ENCODE data around the gene GALNT12.

The GALNT12 gene

DNA sequence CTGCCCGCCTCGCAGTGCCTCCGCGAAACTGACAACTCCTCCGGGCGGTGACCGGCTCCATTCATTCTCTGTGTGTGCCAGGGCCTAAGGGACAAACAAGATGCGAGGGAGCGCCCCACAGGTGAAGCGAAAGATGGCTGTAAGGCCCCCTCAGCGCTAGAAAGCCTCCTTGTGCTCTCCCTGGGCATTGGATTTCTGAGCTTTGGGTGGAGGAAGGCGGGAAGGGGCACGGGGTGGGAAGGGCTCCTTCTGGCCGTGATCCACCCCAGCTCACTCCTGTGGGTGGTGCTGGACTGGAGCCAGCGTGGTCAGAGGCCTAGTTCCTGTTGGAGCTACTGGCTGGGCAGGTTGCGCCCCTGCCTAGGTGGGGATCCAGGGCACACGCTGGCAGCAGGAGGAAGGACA, 943 bp downstream of the GALNT12 start:
- no peak for TF ChIP-seq RAD21 (IDR thresholded peaks at IDR 0.05; ENCODE audit: low read depth)
- TF ChIP-seq TAF1 (IDR thresholded peaks at IDR 0.05; ENCODE audit: low read depth), result no peak; the same call in 1 of the 2 replicates
- TF ChIP-seq EP300 (IDR thresholded peaks at IDR 0.05; ENCODE audit: borderline replicate concordance), result no peak
- TF ChIP-seq, protein P1, sequence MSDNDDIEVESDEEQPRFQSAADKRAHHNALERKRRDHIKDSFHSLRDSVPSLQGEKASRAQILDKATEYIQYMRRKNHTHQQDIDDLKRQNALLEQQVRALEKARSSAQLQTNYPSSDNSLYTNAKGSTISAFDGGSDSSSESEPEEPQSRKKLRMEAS (IDR thresholded peaks at IDR 0.05), result peak; percentile 84
- no peak for TF ChIP-seq CREB1 (IDR thresholded peaks at IDR 0.05; ENCODE audit: low read depth)
- TF ChIP-seq, protein P2, sequence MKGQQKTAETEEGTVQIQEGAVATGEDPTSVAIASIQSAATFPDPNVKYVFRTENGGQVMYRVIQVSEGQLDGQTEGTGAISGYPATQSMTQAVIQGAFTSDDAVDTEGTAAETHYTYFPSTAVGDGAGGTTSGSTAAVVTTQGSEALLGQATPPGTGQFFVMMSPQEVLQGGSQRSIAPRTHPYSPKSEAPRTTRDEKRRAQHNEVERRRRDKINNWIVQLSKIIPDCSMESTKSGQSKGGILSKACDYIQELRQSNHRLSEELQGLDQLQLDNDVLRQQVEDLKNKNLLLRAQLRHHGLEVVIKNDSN (IDR thresholded peaks at IDR 0.05), result no peak
- no peak for TF ChIP-seq EGR1 (IDR thresholded peaks at IDR 0.05)
- no peak for TF ChIP-seq TEAD4 (IDR thresholded peaks at IDR 0.05)
- no peak for TF ChIP-seq CEBPB (IDR thresholded peaks at IDR 0.05)
- no peak for TF ChIP-seq FOXM1 (IDR thresholded peaks at IDR 0.05; ENCODE audit: borderline replicate concordance, low read depth)
- peak; percentile 57 for TF ChIP-seq TCF12 (IDR thresholded peaks at IDR 0.05; ENCODE audit: low read depth)
- TF ChIP-seq, protein P3, sequence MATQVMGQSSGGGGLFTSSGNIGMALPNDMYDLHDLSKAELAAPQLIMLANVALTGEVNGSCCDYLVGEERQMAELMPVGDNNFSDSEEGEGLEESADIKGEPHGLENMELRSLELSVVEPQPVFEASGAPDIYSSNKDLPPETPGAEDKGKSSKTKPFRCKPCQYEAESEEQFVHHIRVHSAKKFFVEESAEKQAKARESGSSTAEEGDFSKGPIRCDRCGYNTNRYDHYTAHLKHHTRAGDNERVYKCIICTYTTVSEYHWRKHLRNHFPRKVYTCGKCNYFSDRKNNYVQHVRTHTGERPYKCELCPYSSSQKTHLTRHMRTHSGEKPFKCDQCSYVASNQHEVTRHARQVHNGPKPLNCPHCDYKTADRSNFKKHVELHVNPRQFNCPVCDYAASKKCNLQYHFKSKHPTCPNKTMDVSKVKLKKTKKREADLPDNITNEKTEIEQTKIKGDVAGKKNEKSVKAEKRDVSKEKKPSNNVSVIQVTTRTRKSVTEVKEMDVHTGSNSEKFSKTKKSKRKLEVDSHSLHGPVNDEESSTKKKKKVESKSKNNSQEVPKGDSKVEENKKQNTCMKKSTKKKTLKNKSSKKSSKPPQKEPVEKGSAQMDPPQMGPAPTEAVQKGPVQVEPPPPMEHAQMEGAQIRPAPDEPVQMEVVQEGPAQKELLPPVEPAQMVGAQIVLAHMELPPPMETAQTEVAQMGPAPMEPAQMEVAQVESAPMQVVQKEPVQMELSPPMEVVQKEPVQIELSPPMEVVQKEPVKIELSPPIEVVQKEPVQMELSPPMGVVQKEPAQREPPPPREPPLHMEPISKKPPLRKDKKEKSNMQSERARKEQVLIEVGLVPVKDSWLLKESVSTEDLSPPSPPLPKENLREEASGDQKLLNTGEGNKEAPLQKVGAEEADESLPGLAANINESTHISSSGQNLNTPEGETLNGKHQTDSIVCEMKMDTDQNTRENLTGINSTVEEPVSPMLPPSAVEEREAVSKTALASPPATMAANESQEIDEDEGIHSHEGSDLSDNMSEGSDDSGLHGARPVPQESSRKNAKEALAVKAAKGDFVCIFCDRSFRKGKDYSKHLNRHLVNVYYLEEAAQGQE (IDR thresholded peaks at IDR 0.05; ENCODE audit: low read depth), result no peak
- peak; percentile 95 for TF ChIP-seq NFIC (IDR thresholded peaks at IDR 0.05)
- TF ChIP-seq ZBTB7A (IDR thresholded peaks at IDR 0.05; ENCODE audit: low read depth), result peak; percentile 13
- peak; percentile 20; the same call in 1 of the 2 replicates for TF ChIP-seq YY1 (IDR thresholded peaks at IDR 0.05; ENCODE audit: low read depth)

DNA sequence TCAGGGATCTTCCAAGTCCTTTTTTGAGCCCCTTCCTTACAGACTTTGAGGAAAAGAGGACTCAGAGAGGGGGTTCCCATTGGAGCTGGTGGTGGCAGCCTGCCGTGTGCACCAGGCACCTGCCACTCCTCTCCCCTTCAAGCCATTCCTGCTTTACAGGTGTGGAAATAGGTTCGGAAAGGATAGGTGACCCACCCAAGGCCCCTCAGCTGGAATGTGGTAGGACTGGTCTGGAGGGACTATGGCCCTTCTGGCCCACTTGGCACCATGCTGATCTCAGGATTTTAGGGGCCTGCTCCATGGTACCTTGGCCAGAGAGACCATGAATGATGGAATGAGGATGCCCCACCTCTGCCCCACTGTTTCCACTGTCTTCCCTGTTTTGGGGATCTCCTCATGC, 1.4 kb downstream of the GALNT12 start:
- TF ChIP-seq RAD21 (IDR thresholded peaks at IDR 0.05; ENCODE audit: low read depth) (no peak), TEAD4 (IDR thresholded peaks at IDR 0.05) (peak; percentile 42), CEBPB (IDR thresholded peaks at IDR 0.05) (no peak)

DNA sequence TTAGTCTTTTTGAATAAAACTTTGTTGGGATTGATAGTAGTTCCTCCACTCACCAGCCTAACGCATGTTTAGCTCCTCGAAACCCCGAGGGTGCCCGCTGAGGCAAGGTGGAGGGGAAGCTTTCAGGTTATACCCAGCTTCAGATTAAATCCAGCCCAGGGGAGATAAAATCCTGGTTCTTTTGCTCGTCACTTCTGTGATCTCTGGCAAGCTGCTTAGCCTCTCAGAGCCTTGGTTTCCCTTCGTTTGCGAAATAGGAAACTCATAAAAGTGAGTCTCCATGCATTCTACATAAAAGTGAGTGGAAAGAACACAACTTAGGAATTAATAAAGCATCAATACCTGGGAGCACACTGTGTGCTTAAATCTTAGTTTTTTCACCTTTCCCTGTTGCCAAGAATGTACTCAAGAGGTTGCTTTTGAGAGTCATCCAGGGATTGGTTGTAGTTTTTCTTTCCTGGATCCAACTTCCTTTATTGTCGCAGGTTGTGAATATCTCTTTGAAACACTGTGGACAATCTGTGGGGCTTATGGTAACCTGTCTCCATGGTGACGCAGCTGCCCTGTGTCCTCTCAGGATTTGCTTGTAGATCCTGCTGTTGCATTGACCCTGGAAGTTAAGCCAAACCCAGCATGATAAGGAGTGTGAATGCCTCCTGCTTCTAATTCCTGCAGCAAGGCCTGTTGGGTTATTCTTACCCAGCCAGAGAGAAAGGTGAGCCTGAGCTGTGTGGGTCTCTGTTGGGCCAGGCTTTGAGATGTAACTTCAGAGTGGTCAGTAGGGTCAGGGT, 2.0 kb downstream of the GALNT12 start:
- TF ChIP-seq TCF12 (IDR thresholded peaks at IDR 0.05; ENCODE audit: low read depth) (no peak), CEBPB (IDR thresholded peaks at IDR 0.05) (no peak), YY1 (IDR thresholded peaks at IDR 0.05; ENCODE audit: low read depth) (no peak), TEAD4 (IDR thresholded peaks at IDR 0.05) (no peak)

DNA sequence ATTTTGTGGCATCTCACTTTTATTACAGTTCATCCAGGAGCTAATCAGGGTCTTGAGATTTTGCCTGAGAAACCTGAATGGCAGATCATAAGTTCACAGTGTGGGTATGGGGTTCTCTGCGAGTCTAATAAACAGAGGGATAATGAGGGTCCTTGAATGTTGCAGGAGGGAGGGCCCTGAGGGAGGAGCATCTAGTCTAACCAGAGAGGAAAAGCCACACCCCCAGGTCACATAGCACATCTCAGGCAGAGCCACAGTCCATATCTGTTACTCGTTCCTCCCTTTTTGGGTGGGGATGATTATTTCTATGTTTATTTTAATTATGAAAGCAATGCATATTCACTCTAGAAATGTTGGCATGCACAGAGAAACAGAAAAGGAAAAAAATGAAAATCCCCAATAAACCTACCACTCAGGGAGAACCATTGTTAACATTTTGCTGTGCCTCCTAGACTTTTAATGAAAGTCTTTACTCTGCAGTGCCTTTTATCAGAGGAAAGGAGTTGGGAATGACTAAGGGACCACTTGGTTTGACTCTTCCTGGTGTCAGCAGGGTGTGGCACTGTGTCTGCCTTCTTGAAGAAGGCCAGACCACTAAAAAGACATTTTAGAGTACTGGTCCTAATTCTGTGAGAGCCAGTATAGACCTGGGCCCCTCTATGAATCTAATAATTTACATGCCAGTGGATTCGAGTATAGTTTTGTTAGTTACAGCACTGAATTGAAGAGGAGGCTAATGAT, 2.8 kb downstream of the GALNT12 start:
- no peak for TF ChIP-seq EP300 (IDR thresholded peaks at IDR 0.05; ENCODE audit: borderline replicate concordance)
- no peak for TF ChIP-seq ZBTB7A (IDR thresholded peaks at IDR 0.05; ENCODE audit: low read depth)
- TF ChIP-seq, protein P2 (IDR thresholded peaks at IDR 0.05), result no peak
- TF ChIP-seq EGR1 (IDR thresholded peaks at IDR 0.05), result no peak
- TF ChIP-seq, protein P3 (IDR thresholded peaks at IDR 0.05; ENCODE audit: low read depth), result no peak
- no peak for TF ChIP-seq NFIC (IDR thresholded peaks at IDR 0.05)
- TF ChIP-seq YY1 (IDR thresholded peaks at IDR 0.05; ENCODE audit: low read depth), result no peak
- no peak for TF ChIP-seq TAF1 (IDR thresholded peaks at IDR 0.05; ENCODE audit: low read depth)
- TF ChIP-seq FOXM1 (IDR thresholded peaks at IDR 0.05; ENCODE audit: borderline replicate concordance, low read depth), result no peak
- TF ChIP-seq CREB1 (IDR thresholded peaks at IDR 0.05; ENCODE audit: low read depth), result no peak
- TF ChIP-seq, protein P1 (IDR thresholded peaks at IDR 0.05), result no peak
- TF ChIP-seq RAD21 (IDR thresholded peaks at IDR 0.05; ENCODE audit: low read depth), result no peak
- TF ChIP-seq TEAD4 (IDR thresholded peaks at IDR 0.05), result no peak
- TF ChIP-seq CEBPB (IDR thresholded peaks at IDR 0.05), result no peak

DNA sequence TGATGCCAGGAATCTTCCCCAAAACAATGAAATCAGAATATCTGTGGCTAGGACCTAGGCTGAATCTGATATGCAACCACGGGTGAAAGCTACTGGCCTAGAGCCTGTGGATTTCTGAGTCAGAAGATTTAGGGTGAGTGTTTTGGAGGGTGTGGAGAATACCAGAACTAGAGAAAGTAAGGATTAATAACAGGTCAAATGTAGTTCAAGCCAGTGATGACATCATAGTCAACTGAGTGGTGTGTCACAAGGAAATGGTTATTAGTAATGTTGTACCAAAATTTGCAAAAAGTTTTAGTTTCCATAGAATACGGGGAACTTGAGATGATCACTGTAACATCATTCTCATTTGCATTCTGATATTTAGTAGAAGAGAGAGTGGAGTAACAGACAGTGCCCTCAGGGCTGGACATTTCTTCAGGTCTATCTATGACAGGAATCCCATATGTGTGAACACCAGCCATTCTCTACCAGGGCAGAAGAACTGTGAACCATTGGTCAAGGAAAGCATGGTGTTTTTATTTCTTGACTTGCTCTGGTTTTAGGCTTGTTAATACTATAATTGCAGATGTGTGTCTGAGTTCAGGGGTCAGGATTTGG, 3.7 kb downstream of the GALNT12 start:
- TF ChIP-seq TCF12 (IDR thresholded peaks at IDR 0.05; ENCODE audit: low read depth) (no peak), CREB1 (IDR thresholded peaks at IDR 0.05; ENCODE audit: low read depth) (no peak), EP300 (IDR thresholded peaks at IDR 0.05; ENCODE audit: borderline replicate concordance) (no peak), RAD21 (IDR thresholded peaks at IDR 0.05; ENCODE audit: low read depth) (no peak), TEAD4 (IDR thresholded peaks at IDR 0.05) (no peak), NFIC (IDR thresholded peaks at IDR 0.05) (no peak), CEBPB (IDR thresholded peaks at IDR 0.05) (no peak), FOXM1 (IDR thresholded peaks at IDR 0.05; ENCODE audit: borderline replicate concordance, low read depth) (no peak), EGR1 (IDR thresholded peaks at IDR 0.05) (no peak), TAF1 (IDR thresholded peaks at IDR 0.05; ENCODE audit: low read depth) (no peak), YY1 (IDR thresholded peaks at IDR 0.05; ENCODE audit: low read depth) (no peak), ZBTB7A (IDR thresholded peaks at IDR 0.05; ENCODE audit: low read depth) (no peak)
- TF ChIP-seq, protein P3 (IDR thresholded peaks at IDR 0.05; ENCODE audit: low read depth), result no peak
- TF ChIP-seq, protein P1 (IDR thresholded peaks at IDR 0.05), result no peak
- TF ChIP-seq, protein P2 (IDR thresholded peaks at IDR 0.05), result no peak
